HepG2 (cell line): ENCODE results near the gene EEPD1. TPM values are rescaled to one million over a fixed set of nuclear protein-coding genes. Genes with fewer than 3 reads are reported as not detected.

Source experiments
- ARID5B ChIP-seq: IDR thresholded peaks from 2 replicates; pipeline ENCODE4 v1.4.0; 2020; ENCODE audit warnings: mild to moderate bottlenecking, missing genetic modification reagents
- CHD2 ChIP-seq: IDR thresholded peaks from 2 replicates; pipeline ENCODE4 v1.6.1; 2011; ENCODE audit warnings: low read depth, low read length, improper control_type of control experiment
- ERF ChIP-seq: IDR thresholded peaks from 2 replicates; pipeline ENCODE4 v1.6.1; 2018; ENCODE audit warnings: missing biosample characterization, missing genetic modification reagents
- GATAD1 ChIP-seq: IDR thresholded peaks from 2 replicates; pipeline ENCODE4 v1.6.1; 2016; ENCODE audit warnings: missing genetic modification reagents, missing compliant biosample characterization
- GATAD2A ChIP-seq: IDR thresholded peaks from 2 replicates; pipeline ENCODE4 v1.6.1; 2016
- HDAC2 ChIP-seq: sonication (generic); formaldehyde crosslinking; IDR thresholded peaks from 2 replicates; pipeline ENCODE4 v1.4.0; 2020; ENCODE audit warnings: missing genetic modification reagents
- IKZF5 ChIP-seq: IDR thresholded peaks from 2 replicates; pipeline ENCODE4 v1.6.1; 2018; ENCODE audit warnings: missing genetic modification reagents, mild to moderate bottlenecking, missing compliant biosample characterization
- JARID2 ChIP-seq: sonication (generic); formaldehyde crosslinking; IDR thresholded peaks from 2 replicates; pipeline ENCODE4 v1.8.1; 2023; ENCODE audit warnings: missing genetic modification reagents, inconsistent platforms; ENCODE audit not compliant: insufficient replicate concordance
- KAT8 ChIP-seq: IDR thresholded peaks from 2 replicates; pipeline ENCODE4 v1.6.1; 2016; ENCODE audit warnings: missing genetic modification reagents, missing compliant biosample characterization
- MXI1 ChIP-seq: IDR thresholded peaks from 3 replicates; pipeline ENCODE4 v1.6.1; 2012; ENCODE audit warnings: low read depth, low read length, inconsistent platforms, borderline replicate concordance
- NFIB ChIP-seq: sonication (generic); formaldehyde crosslinking; IDR thresholded peaks from 2 replicates; pipeline ENCODE4 v1.9.0; 2021; ENCODE audit warnings: missing genetic modification reagents, mild to moderate bottlenecking, borderline replicate concordance
- TP53 ChIP-seq: sonication (generic); formaldehyde crosslinking; conservative IDR thresholded peaks from 2 replicates; pipeline ENCODE4 v1.4.0; 2020; ENCODE audit warnings: missing genetic modification reagents
- ZBTB1 ChIP-seq: sonication (generic); formaldehyde crosslinking; IDR thresholded peaks from 2 replicates; pipeline ENCODE4 v1.4.0; 2020; ENCODE audit warnings: missing genetic modification reagents, borderline replicate concordance
- ZBTB20 ChIP-seq: sonication (generic); formaldehyde crosslinking; IDR thresholded peaks from 2 replicates; pipeline ENCODE4 v1.8.1; 2023; ENCODE audit warnings: missing genetic modification reagents, low read depth, mild to moderate bottlenecking, borderline replicate concordance
- ZGPAT ChIP-seq: IDR thresholded peaks from 2 replicates; pipeline ENCODE4 v1.6.1; 2016; ENCODE audit warnings: mild to moderate bottlenecking
- ZNF121 ChIP-seq: sonication (generic); formaldehyde crosslinking; IDR thresholded peaks from 2 replicates; pipeline ENCODE4 v1.5.0; 2020; ENCODE audit warnings: mild to moderate bottlenecking, missing genetic modification reagents
- ZNF17 ChIP-seq: sonication (generic); formaldehyde crosslinking; IDR thresholded peaks from 2 replicates; pipeline ENCODE4 v1.5.0; 2020; ENCODE audit warnings: mild to moderate bottlenecking, missing genetic modification reagents
- ZNF232 ChIP-seq: sonication (generic); formaldehyde crosslinking; IDR thresholded peaks from 2 replicates; pipeline ENCODE4 v1.4.0; 2020; ENCODE audit warnings: missing genetic modification reagents, borderline replicate concordance
- ZNF281 ChIP-seq: sonication (generic); formaldehyde crosslinking; IDR thresholded peaks from 2 replicates; pipeline ENCODE4 v1.4.0; 2020; ENCODE audit warnings: missing genetic modification reagents, borderline replicate concordance
- ZNF530 ChIP-seq: sonication (generic); formaldehyde crosslinking; IDR thresholded peaks from 2 replicates; pipeline ENCODE4 v1.5.0; 2020; ENCODE audit warnings: low read depth, mild to moderate bottlenecking, missing genetic modification reagents
- ZNF543 ChIP-seq: sonication (generic); formaldehyde crosslinking; IDR thresholded peaks from 2 replicates; pipeline ENCODE4 v1.4.0; 2020; ENCODE audit warnings: mild to moderate bottlenecking, missing genetic modification reagents
- ZNF775 ChIP-seq: sonication (generic); formaldehyde crosslinking; IDR thresholded peaks from 2 replicates; pipeline ENCODE4 v1.4.0; 2020; ENCODE audit warnings: missing genetic modification reagents, mild to moderate bottlenecking, moderate library complexity, borderline replicate concordance
- polyA plus RNA-seq, 8 experiments: library from polyadenylated mRNA; depleted of rRNA in 3 of 8; stranded (reverse) in 7 of 8; unstranded in 1 of 8; fragments of >200 nt; fragmentation: Illumina TruSeq in 4 of 8; extraction: Trizol in 4 of 8; gene quantifications; 2 replicates each; pipeline versions ENCODE4 v1.2.1 to v1.2.3, GENCODE V29; 2011 to 2016; ENCODE audit warnings: low read depth in 4 of 8, missing spikeins in 1 of 8, mixed read lengths in 1 of 8; ENCODE audit not compliant: insufficient read depth in 1 of 8
- total RNA-seq, 5 experiments: library from RNA; depleted of rRNA; stranded (reverse); fragments of >200 nt; fragmentation: Illumina TruSeq; extraction: Trizol; gene quantifications; 2 replicates each; pipeline ENCODE4 v1.2.3, GENCODE V29; 2016; ENCODE audit warnings: low read depth in 1 of 5

Gene EEPD1
- total and polyA plus RNA-seq, 2 of the 13 experiments (the other 11 are each of a cell fraction or from before 2014, with no cell fraction given) = 10.1 to 16.4 TPM

GRCh38 chr7:36216063-36216684 lies 63.1 kb downstream of the EEPD1 start (continued):
- TF ChIP-seq ZBTB1 (CRISPR knock-in tag) = no peak
- 0 out of 2 replicates have a peak, but pooled peaks have one; percentile 35 for TF ChIP-seq ZGPAT (CRISPR knock-in tag)
- TF ChIP-seq ZNF530 (CRISPR knock-in tag) = no peak
- TF ChIP-seq NFIB (CRISPR knock-in tag) = no peak
- peak; percentile 47; the same call in 1 of the 2 replicates for TF ChIP-seq HDAC2 (CRISPR knock-in tag)
- TF ChIP-seq JARID2 (CRISPR knock-in tag) = no peak
- TF ChIP-seq GATAD1 = no peak
- no peak for TF ChIP-seq TP53 (CRISPR knock-in tag)
- TF ChIP-seq ZNF17 (CRISPR knock-in tag) = no peak
- no peak for TF ChIP-seq CHD2
- no peak for TF ChIP-seq ZNF543 (CRISPR knock-in tag)
- TF ChIP-seq KAT8 (CRISPR knock-in tag) = 0 out of 2 replicates have a peak, but pooled peaks have one; percentile 27
- 0 out of 2 replicates have a peak, but pooled peaks have one; percentile 35 for TF ChIP-seq IKZF5 (CRISPR knock-in tag)
- no peak; the same call in 1 of the 2 replicates for TF ChIP-seq ZBTB20 (CRISPR knock-in tag)
- TF ChIP-seq ARID5B = peak; percentile 57; the same call in 1 of the 2 replicates
- TF ChIP-seq ERF (CRISPR knock-in tag) = peak; percentile 31; the same call in 1 of the 2 replicates
- no peak for TF ChIP-seq ZNF232 (CRISPR knock-in tag)
- no peak for TF ChIP-seq ZNF281 (CRISPR knock-in tag)
- TF ChIP-seq MXI1 = peak; percentile 45; the same call in 1 of the 3 replicates
- peak; percentile 70 for TF ChIP-seq GATAD2A (CRISPR knock-in tag)
- no peak for TF ChIP-seq ZNF121
- no peak for TF ChIP-seq ZNF775 (CRISPR knock-in tag)
